HG02798 (cell line): ENCODE measurements around the gene PARVA.

Experiments
- ATAC-seq: cut with Tn5 transposase; IDR thresholded peaks from one replicate; pipeline ENCODE4 v1.9.1; 2021; ENCODE audit warnings: mild to moderate bottlenecking; ENCODE audit not compliant: unreplicated experiment, poor library complexity

PARVA gene

DNA sequence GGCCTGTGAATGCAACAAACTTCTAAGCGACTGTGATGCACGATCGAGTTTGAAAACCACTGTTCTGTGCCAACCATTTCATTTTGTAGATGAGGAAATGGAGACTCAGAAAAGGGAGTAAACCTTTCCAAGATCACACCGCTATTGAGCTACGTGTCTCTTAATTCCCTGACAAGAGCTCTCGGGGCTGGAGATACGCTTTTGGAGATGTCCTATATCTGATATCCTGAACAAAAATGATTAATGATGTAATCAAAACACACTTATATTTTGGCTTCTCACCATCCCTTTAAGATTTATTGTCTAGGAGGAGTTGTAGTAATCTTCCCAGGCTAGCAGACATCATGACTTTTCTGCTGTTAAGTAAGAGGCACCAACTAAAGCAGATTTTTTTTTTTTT, 1.7 kb upstream of the PARVA start:
- no peak for ATAC-seq

DNA sequence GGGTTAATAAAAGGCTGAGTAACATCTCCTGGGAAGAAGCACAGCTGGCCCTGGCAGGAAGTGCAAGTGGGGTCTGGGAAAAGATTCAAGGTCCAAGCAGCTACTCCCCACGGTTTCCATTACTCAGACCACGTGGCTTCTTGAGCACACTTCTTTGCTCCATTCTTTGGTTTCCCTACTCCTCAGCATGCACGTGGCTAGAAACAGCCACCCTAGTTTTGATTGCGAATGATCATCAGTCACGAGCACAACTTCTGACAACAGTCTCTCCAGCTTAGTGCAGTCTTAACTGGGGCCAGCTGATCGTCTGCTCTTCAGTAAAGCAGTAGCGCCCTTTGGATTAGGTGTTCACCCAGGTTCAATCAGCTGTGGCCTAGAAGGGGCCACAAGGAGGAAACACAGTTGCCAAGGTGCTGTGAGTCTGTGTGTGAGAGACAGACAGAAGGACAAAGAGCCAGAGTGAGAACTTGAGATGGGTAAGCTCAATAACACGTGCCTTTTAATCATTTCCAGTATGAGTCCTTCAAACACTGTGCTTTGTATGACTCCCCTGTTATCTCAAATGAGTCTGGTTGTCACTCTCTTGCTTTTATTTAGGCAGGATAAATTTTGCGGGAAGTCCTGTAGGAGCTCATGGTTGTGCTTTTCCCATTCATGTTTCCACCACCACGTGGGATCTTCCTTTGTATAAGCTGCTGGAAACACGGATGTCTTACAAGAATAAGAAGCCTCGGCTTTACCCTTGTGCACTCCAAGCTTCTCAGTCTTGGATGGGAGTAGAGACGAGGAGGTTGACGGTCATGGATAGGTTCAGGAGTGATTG, 901 bp upstream of the PARVA start:
- no peak for ATAC-seq

DNA sequence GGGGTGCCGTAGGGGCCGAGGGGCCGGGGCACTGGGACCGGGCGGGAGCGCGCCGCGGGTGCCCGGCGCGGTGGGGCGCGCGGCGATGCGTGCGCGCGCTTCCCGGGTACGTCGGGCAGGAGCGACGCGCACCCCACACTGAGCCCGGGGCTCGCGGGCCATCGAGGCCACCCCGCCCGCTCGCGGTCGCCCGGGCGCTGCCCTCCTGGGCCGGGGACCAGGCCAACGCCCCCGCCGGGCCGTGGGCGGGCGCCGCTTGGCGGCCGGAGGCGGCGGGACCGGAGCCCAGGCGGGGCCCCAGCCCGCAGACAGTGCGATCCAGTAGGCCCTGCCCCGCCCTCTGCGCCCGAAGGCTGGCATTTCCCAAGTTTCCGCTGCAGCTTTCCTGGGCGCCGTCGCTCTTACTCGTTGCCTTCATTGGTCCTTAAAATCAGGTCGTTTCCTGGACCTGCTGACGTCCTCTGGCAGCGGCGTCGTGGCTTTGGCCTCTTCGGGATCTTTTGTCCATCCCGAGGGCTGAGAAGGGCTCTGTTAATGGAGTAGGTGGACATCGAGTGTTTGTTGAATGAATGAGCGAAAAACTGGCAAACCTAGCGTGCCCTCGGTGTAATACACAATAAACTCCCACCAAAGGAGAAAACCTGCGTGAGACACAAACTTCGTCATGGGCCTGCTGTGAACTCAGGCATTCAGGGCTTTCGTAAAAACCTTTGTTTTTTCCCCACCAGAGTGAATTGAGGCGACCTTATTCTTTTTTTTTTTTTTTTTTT, 638 bp downstream of the PARVA start:
- no peak for ATAC-seq

DNA sequence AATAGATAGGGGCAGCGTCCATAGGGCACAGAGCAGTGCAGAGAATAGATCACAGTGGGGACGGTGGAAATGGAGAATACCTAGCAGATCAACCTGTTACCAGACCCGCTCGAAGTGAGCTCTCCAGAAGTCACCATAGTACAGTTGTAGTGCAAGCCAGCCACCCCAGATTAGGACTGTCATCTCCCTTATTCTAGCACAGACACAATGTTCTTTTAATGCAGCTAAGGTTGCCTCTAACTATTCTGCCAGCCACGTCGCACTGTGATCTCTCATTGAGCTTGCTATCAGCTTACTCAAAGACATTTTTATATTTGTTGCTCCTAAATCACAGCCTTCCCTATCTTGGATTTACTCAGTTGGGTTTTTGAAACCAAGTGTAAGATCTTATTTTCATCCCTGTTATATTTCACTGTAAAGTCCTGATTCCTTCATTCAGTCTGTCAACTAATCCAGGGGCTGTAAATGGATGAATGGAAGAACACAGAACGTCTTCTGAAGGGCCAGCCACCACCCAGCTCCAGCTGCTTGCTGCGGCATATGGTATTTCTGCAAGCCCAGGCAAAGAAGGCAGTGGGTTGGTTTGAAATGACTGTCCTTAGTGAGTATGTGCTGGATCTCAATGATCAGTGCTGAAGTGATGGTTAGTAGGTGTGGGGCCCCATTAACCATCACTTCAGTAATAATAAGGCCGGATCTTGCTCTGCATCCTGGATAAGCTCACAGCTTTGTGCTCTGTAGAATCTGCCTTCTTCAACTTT, 3.4 kb downstream of the PARVA start:
- ATAC-seq = no peak

DNA sequence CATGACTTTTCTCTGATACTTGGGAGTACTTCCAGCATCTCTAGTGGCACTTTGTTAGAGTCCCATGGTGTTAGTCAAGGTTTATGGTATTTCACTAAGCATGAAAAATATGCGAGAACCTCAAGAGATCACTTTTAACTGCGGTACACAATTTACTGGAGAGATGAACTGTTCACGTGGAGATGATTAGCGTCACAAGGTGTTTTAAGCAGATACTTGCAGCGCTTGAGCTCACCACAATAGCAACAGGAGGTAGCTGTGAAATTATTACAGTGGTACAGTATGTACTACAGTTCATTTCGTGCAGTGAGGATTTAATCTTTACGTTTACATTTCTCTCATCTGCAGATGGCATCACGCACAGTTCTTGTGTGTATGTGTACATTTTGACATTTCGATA, 4.5 kb downstream of the PARVA start:
- no peak for ATAC-seq

DNA sequence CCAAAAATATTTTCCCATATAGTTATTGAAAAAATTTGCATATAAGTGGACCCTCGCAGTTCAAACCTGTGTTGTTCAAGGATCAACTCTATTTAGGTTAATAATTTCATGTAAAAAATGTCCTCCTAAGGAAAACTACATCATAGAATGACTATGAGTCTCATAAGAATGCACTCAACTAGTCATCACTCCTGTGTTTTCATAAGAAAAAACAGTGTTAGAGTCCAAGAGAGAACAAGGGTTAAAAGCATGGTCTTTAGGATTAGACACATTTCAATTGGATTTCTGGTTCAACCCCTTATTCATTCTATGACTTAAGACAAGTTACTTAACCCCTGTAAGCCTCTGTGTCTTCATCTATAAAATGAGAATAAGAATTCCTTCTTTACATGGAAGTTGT, 5.1 kb downstream of the PARVA start:
- ATAC-seq = no peak

DNA sequence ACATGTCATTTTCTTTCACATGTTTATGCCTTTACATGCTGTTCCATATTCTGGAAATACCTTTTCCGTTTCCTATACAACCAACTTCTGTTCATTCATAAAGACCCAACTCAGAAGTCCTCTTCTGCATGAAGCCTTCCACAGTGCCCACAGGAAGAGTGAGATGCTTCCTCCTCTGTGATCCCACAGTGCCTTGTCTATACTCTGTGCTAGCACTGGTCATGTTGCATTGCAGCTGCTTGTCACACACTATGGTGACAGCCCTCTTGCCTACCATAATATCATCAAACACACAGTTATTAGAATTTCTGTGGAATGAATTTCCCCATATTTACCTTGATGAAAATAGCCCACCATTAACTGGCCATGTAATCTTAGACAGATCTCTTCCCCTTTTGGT, 8.9 kb downstream of the PARVA start:
- ATAC-seq = no peak

DNA sequence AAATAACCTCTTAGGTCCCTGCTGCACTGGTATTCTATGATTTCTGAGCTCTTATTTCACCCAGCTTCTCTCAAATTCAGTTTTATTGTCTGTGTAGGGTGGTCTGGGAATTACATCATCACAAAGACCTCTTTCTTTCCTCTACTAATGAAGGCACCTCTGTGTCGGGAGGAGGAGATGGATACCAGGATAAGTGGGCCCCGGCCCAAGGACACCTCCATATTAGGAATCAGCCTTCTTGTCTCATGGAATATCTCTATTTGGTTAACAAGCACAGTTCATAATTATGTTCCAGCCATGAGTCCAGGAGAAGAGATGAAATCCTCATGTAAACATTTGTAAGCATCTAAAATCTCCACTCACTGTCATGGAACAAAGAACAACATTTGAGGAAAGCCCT, 9.4 kb downstream of the PARVA start:
- ATAC-seq = no peak

DNA sequence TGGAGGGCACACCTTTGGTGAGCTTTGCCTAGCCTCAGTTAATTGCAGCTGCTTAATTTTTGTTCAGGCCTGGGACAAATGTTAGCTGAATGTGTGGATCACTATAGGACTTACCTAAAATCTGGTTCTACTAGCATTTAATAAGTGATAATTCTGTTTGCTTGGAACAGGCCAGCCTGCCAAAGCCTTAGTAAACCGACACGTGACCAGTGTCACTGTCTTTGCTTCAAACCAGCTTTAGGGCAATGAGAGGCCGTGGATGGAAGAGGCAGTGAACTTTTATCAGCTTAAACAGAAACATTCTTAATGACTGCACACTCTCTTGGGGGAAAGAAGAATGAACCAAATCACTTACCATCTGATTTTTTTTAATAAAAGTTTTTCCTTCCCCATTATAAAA, 10.8 kb downstream of the PARVA start:
- ATAC-seq = no peak

DNA sequence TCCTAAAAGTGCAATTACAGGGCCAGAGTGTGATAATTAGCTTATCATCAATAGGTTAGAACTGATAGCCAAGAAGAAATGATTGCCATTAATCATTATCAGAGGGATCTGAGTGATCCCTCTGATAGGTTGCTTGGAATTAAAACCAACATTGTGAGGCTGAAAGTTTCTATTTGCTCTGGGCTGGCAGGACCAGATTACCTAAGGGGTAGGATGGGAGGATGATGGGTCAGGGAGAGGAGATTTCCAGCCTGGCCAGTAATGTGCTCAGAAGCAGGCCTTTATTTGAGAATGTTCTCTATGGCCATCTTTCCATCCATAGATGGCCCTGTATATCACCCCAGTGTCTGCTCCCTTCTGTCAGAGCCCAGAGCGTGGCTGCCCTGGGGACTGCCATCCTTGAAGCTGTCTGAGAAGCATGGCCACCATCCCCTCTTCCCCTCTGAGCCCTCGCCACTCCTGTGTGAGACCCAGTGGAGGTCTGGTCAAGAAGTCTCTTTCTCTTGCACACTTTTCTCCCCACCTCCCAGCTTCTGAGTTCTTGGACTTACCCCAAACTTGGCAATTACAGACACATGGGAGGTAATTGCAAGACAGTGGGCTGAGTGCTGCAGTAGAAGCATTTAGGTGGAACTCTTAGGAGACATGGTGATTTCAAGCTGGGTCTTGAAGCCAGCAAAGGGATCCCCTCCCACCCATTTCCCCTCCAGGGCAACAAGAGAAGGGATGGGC, 11.7 kb downstream of the PARVA start:
- ATAC-seq = no peak

DNA sequence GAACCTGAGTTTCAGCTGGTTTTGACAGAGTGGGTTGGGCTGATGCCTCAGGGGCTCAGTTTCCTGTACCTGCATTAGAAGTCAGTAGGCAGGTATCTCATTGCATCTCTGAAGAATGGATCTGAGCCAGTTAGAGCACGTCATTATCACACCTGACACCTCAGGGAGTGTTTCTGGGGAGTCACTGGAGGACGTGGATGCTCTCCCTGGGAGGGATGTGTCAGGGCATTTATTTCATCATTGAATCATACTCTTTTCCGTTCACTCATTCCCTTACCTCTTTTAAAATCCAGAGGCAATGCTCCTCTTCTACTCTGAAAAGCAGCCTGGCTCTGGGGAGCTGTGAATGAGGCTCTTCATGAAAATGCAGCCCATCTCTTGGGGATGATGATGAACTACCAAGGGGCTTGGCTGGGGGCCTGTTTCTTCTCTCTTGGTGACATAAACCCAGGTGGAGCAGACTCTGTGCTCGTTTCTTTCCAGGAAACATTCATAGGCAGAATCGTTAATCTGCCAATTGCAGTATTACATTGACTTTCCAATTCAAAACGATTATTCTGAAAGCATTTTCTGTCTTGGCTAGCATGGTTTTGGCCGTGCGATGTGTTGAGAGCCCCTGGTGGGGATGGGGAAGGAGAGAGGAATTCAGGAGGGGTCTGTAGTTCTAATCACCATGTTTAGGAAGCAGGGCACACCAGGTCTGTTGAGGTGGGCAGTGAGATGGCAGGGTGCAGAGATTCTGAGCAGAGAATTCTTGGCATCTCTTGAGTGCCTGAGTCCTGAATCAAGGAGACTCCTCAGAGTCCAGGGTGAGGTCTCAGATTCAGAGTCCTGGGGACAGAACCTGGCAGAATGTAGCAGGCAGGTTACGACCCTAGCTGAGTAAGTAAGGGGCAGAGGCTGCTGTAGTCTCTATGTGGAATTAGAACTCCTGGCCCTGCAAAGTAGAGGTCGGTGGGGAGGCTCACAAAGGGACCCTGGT, 12.6 kb downstream of the PARVA start:
- ATAC-seq = no peak

DNA sequence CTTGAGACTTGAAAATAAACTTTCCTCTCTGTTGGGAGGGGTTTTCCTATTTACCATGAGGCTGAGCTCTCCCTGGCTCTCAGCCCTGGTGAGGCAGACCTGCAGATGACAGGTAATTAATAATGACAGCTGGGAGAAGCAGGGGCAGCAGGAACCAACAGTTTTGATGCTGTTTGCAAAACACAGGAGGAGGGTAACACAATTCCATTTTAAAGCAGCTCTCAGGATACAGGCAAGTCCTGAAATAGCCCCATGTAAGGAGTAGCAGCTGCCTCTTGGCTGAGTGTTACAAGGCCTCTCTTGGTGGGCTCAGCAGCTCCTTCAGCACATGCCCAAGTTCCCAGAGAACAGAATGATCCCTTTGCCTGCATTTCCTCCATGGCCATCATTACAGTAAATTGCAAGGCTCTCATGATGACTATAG, 13.3 kb downstream of the PARVA start:
- no peak for ATAC-seq

DNA sequence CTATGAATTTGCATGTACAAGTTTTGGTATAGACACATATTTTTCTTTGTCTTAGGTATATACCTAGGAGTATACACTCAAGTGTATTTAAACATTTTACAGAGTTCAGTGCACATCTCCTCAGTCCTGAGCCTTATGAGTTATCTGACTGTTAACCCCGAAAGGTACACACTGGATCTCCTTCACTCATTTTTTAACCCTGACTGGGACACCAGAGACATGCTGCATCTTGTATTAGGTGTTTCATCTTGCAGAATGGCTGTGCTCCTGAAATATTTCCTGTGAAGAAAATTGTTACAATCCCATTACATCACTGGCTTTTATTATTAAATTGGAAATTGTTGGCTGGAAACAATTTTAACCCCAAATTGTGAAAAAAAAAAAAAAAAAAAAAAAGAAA, 15.3 kb downstream of the PARVA start:
- ATAC-seq = no peak

DNA sequence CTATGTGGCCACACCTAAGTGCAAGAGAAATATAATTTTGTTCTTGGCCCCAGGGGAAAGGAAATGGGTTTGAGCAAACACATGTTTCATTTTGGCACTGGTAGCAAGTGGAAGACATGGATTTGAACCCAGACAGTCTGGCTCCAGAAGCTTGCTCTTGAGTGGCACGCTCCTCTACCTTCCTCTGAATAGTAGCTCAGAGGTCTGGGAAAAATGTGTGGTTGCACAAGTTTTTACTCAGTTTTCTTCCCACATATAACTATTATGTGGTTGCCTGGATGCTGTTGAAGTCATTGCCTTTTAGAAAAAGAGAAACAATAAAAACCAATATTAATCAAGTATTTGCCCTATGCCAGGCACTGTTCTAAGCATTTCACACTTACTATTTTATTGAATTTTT, 16.3 kb downstream of the PARVA start:
- no peak for ATAC-seq

DNA sequence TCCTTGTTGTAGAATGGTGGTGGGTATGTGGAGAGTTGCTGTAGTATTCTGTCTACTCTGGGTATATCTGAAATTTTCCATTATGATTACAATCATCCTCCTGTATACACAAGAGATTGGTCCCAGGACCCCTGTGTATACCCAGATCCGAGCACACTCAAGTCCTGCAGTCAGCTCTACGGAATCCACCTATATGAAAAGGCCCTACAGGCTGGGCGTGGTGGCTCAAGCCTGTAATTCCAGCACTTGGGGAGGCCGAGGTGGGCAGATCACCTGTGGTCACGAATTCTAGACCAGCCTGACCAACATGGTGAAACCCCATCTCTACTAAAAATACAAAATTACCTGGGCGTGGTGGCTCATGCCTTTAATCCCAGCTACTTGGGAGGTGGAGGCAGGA, 17.2 kb downstream of the PARVA start:
- no peak for ATAC-seq

DNA sequence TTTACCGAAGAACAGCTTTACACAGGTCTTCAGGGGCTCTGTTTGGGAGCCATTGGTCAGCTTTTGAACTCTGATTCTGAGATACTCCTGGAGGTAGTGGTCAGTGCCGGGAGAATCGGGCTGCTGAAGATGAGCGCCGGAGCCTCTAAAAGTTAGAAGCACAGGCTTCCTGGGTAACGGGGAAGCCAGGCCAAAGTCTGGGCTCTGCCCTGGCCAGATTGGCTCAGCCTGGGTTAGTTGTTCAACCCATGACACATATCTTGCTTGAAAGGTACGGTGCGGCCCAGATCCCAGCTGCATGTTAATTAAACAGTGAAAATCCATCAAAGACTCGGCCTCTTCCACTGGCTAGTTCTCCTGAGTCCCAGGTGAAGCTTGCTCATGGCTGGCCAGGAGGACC, 18.0 kb downstream of the PARVA start:
- no peak for ATAC-seq

DNA sequence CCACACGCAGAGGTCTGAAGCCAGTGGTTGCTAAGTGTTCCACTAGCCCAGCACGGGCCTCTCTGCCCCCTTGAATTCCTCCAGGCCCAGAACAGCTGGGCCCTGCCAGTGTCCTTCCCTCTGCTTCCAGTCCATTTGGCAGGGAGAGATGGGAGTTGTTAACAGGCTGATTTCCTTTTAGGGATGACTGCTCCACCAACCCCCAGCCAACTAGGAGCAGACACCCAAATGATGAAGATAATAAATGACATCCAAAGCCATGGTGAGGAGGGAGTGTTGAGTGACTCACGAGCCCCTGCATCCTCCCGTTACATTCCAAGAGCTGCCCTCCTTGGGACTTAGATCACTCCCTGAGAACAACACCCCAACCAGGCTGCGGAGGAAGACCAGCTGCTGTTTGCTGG, 20.6 kb downstream of the PARVA start:
- ATAC-seq = no peak

DNA sequence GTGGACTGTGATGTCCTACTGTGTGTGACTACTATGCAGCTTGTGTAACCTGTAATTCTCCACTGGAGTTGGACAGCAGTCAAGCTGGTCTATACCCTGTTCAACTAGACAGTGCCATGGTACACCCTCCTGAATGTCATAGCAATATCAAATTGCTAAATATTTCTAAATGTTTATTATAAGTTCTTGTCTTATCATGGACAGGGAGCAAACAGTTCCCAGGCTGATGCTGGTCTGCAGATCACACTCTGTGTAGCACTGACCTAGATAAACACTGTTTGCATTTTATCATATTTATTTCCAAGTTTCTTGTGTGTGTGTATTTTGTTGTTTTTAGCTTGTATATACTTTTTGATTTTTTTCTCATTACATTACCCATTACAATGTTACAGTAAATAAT, 22.0 kb downstream of the PARVA start:
- no peak for ATAC-seq

DNA sequence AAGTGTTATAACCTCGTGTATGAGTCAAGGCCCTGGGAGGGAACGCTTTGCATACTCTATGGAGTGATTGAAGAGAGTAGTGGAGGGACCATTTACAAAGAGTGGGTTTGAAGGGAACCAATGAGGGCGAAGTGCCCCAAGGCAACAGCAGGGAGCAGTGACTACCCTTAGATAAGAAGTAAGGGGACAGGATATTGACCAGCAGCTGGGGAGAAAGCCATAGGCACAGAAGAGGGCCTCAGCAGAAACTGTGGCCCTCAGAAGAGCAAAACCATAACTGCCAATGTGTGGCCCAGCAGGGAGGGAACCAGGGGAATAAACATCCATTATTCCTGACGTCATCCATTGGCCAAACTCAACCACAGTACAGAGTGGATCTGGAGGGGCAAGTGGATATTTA, 24.7 kb downstream of the PARVA start:
- no peak for ATAC-seq
